H7 (cell line): ENCODE data around the gene TTC27. TPM values are rescaled to one million over a fixed set of nuclear protein-coding genes. Genes with fewer than 3 reads are reported as not detected.

Source experiments
- DNase-seq: peaks from one replicate; pipeline ENCODE4 v3.0.0; 2012
- H3K27me3 ChIP-seq: 2 replicates; pipeline ENCODE4 v1.6.0; 2011; ENCODE audit warnings: mild to moderate bottlenecking, low read length; ENCODE audit not compliant: control insufficient read depth, insufficient read depth
- H3K36me3 ChIP-seq: replicated peaks from 2 replicates; pipeline ENCODE4 v1.5.1; 2011; ENCODE audit warnings: low read length; ENCODE audit not compliant: control insufficient read depth, insufficient read depth
- H3K4me3 ChIP-seq: 2 replicates; pipeline ENCODE4 v1.5.1; 2011; ENCODE audit warnings: low read depth, mild to moderate bottlenecking, control low read depth, low read length, moderate library complexity; ENCODE audit not compliant: insufficient read depth
- total RNA-seq: library from RNA; depleted of rRNA; stranded (reverse); fragments of >200 nt; shearing (Covaris generic); gene quantifications from 2 replicates; pipeline ENCODE4 v1.2.3, GENCODE V29; 2014

The TTC27 gene
- total RNA-seq, 1 experiment from 2014 or later = 20.3 TPM

DNA sequence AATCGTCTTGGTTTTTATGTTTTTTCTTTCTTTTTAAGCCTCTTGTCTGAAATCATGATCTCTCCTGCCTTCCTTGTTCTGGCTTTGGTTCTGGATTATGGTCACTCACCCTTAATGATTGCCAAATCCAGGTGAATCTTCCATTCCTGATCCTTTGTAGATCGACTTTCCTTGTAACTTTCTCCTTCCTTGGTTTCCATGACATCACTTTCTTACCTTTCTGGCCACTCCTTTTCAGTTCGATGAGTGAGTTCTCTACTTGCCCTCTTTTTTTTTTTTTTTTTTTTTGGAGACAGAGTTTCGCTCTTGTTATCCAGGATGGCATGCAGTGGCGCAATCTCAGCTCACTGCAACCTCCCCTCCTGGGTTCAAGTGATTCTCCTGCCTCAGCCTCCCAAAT is 179.8 kb downstream of the TTC27 start:
- no peak for DNase-seq
- H3K27me3 ChIP-seq = no peaks in the 10 kb centered on the region
- H3K4me3 ChIP-seq = no peak overlapping the region
- no peaks in the 10 kb centered on the region for H3K36me3 ChIP-seq

DNA sequence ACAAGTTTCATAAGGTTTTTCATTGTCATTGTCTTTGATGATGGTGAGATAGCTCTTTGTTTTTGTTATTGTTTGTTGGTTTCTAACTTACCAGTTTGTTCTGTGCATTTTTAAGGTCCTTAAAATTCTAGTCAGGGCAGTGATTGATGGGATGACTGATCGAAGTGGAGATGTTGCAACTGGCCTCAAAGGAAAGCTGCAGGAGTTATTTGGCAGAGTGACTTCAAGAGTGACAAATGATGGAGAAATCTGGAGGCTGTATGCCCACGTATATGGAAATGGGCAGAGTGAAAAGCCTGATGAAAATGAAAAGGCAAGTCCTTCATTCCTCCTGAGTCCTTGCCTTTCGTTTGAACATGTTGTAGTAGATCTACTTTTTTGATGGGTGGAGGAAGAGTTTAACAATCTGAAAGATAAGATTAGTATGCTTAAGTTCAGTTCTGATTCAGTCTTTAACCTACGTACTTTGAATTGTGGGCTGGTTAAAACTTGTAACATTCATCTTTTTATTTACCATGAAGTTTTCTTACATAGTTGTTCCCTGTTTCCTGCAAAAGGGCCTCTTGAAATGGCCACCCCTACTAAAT is 183.2 kb downstream of the TTC27 start:
- Histone ChIP-seq H3K4me3 (no peak overlapping the region), H3K36me3 (no peaks in the 10 kb centered on the region), H3K27me3 (no peaks in the 10 kb centered on the region)
- no peak for DNase-seq

DNA sequence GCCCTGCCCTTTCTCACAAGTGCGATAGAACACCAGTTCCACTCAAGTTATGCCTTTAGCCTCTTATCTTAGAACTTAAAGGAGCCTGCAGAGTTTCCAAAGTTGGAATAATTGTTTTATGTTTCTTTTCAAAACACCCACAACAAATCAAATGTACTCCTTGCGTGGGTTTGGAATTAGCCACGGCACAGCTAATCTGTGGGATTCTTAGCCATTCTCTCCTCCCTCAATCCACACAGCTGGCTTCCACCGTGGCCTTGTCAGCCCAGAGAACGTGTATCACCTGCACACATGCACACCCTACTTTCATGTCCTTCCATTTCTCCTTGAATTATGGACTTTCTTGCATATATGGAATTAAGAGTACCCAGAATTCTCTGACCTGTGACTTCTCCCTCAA is 183.8 kb downstream of the TTC27 start:
- Histone ChIP-seq H3K36me3 (no peaks in the 10 kb centered on the region), H3K27me3 (no peaks in the 10 kb centered on the region), H3K4me3 (no peak overlapping the region)
- DNase-seq = no peak

DNA sequence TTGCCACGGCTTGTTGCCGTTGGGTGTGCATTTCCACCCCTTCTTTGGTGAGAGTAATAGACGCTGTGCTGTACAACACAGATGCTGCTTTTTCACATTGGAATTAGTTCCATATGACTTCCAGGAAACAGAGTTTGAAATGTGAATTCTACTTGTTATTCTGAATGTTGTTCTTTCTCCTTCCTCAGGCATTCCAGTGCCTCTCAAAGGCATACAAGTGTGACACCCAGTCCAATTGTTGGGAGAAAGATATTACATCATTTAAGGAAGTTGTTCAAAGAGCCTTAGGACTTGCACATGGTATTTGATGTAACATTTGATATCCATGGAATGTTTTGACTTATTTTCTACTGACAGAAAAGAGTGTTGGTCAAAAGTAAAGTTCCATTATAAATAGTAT is 184.5 kb downstream of the TTC27 start:
- no peak for DNase-seq
- Histone ChIP-seq H3K36me3 (no peaks in the 10 kb centered on the region), H3K27me3 (no peaks in the 10 kb centered on the region), H3K4me3 (no peak overlapping the region)

DNA sequence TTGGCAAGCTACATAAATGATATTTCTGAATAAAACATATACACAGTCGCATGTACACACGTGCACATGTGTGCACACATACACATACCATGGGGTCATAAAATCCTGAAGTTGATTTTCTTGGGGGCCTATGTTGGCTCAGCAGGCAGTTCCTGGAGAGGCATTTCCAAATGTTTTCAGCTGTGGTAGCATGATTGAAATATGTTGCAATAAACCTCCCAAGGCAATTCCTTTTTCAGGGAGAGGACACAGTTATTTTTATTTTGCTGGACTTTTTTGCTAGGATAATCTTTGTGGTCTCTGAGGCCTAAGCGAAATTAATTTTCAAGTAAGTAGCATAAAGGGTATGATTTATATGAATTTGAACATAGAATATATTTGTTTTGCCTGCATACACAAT is 192.2 kb downstream of the TTC27 start:
- Histone ChIP-seq H3K4me3 (no peak overlapping the region), H3K36me3 (no peaks in the 10 kb centered on the region), H3K27me3 (no peaks in the 10 kb centered on the region)
- no peak for DNase-seq

DNA sequence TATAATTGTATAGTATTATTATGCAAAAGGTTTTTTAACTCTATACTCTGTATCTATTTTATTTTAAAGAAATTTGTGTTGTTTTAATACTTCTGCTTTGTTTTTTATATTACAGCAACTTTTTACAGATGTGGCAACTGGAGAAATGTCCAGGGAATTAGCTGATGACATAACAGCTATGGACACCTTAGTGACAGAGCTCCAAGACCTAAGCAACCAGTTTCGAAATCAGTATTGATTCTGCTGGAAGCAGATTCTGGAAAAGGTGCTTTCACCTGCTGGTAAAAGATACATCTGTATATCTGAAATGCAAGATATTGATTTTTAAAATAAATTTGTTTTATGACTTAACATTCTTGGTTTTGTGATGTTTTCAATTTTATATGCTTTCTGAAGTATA is 192.9 kb downstream of the TTC27 start:
- Histone ChIP-seq H3K27me3 (no peaks in the 10 kb centered on the region), H3K36me3 (no peaks in the 10 kb centered on the region), H3K4me3 (no peak overlapping the region)
- DNase-seq = no peak

DNA sequence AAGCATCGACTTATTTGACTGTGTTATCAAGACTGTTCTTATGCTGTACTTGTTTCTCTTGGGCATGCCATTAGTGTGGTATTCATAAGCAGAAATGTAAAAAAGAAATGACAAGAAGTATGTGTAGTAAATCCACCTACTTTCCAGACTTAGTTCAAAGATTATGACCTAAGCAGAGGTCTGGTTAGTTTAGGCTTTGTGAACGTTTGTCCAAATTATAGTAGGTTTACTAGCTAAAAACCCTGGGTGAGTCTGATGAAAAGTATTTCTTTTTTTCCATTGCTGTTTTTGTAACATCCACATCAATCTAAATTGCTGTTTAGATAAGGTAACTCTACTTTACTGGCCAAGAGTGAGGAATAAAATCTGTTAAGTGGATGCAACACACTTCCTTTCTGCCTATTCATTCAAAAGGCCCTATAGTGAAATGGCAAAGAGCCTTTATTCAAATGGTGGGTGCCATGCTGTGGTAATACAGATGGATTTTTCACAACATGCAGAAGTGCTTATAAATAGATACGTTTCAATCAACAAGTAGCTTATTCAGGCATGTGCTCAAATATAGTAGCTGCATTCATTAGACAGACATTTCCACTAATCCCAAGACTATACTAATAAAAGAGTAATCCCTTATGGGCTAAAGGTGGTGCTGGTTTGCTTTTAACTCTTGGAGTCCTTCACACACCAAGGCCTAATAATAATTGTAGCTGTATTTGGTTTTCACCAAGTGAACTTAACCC is 196.4 kb downstream of the TTC27 start:
- no peak for DNase-seq
- no peaks in the 10 kb centered on the region for H3K36me3 ChIP-seq
- no peaks in the 10 kb centered on the region for H3K27me3 ChIP-seq
- H3K4me3 ChIP-seq = no peak overlapping the region

DNA sequence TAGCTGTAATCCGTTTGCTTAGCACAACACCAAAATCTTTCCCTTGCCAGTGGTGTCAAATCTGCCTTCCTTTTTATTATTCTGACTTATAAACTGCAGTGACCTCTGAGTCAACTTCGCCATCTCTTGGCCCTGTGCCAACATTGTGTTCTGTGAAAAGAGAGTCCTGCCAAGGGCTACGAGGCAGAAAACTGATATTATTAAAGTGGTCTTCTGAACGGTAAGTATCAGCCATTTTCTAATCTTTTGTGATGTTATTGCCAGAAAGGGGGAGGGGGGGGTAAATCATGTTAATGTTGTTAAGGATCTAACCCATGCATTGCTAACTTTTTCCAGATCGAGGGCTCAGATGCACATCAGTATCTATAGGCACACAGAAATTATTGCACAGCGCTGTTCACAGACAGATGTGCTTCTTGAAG is 197.5 kb downstream of the TTC27 start:
- no peaks in the 10 kb centered on the region for H3K36me3 ChIP-seq
- no peak overlapping the region for H3K4me3 ChIP-seq
- H3K27me3 ChIP-seq = no peaks in the 10 kb centered on the region
- DNase-seq = no peak

DNA sequence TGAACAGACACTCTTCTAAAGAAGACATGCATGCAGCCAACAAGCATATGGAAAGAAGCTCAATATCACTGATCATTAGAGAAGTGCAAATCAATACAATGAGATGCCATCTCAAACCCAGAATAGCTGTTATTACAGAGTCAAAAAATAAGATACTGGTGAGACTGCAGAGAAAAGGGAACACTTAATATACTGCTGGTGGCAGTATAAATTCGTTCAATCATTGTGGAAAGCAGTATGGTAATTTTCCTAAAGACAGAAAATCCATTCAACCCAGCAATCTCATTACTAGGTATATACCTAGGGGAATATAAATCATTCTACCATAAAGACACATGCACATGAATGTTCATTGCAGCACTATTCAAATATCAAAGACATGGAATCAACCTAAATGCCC is 202.3 kb downstream of the TTC27 start:
- Histone ChIP-seq H3K27me3 (no peaks in the 10 kb centered on the region), H3K36me3 (no peaks in the 10 kb centered on the region), H3K4me3 (no peak overlapping the region)
- no peak for DNase-seq

DNA sequence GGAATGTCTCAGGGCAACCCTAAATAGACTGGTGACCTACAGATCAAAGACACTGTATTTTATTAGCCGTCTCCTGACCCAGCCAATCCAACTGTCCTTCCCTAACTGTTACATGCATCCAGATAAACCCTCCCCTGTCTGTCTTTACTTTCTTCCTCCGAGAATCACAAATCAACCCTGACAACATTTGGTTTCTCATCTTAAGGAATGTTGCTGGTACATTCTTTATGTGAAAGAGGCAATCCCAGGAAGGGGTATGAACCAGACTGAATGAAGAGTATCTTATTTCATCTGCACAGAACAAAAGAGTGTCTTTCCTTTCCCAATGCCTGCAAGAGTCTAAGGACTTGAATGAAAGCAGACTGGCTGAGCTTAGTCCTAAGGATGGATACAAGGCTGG is 205.0 kb downstream of the TTC27 start:
- Histone ChIP-seq H3K27me3 (no peaks in the 10 kb centered on the region), H3K36me3 (no peaks in the 10 kb centered on the region), H3K4me3 (no peak overlapping the region)
- DNase-seq = no peak

DNA sequence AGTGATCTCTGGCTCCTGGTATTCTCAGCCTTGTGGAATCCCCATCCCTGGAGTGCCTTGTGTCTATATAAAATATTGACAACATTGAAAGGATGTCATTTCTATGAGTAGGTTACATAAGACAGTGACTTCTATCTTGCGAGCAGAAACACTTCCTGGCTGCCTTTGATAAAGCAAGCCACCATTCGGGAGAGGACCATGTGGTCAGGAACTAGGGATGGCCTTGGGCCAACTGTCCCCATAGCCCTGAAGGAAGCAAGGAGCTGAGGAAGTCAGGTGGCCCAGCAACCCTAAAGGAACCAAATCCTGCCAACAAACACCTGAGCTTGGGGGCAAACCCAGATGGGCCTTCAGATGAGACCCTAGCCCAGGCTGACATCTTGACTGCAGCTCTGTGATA is 205.9 kb downstream of the TTC27 start:
- no peaks in the 10 kb centered on the region for H3K27me3 ChIP-seq
- no peak overlapping the region for H3K4me3 ChIP-seq
- no peak for DNase-seq
- no peaks in the 10 kb centered on the region for H3K36me3 ChIP-seq

DNA sequence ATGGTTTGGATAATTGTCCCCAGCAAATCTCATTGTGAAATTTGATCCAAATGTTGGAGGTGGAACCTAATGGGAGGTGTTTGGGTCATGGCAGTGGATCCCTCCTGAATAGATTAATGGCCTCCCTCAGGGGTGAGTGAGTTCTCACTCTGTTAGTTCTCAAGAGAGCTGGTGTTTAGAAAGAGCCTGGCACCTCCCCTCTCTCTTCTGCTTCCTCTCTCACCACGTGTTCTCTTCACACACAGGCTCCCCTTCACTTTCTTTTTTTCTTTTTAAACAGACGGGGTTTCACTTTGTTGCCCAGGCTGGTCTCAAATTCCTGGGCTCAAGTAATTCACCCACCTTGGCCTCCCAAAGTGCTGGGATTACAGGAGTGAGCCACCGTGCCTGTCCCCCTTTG is 207.3 kb downstream of the TTC27 start:
- Histone ChIP-seq H3K4me3 (no peak overlapping the region), H3K27me3 (no peaks in the 10 kb centered on the region), H3K36me3 (no peaks in the 10 kb centered on the region)
- no peak for DNase-seq

DNA sequence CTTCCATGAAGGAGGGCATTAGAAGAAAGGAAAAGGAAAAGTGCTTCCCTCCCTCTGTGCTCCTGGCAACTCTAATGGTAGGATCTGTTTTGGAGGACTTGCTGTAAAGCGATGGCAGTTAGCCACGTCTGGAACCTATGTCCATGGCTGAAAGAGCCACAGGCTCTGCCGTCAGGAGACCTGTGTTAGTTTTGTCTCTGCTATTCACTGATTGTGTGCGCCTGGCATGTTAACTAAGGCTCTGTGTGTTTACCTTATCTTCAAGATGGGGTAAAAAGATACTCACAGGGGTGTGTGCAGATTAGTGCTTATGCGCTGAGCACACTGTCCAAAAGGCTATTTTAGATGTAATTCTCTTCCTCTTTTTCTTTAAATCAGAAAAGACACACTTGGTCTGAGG is 209.1 kb downstream of the TTC27 start:
- no peak for DNase-seq
- no peaks in the 10 kb centered on the region for H3K27me3 ChIP-seq
- H3K36me3 ChIP-seq = no peaks in the 10 kb centered on the region
- H3K4me3 ChIP-seq = no peak overlapping the region

DNA sequence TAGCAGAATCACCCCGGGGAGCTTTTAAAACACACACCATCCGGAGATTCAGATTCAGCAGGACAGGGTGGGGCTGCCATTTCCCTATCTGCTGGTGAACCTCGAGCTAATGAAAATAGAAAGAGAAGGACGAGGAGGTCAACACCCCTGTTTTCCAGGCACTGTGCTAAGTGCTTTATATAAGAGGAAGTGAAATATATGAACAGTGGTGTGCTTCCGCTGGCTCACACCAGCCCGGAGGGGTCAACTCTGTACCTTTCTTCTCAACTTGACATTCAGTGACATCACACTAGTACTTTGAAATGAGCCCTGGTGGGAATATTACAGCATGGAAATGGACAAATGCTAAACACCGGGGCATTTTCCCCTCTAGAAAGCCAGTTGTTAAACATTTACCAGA is 210.6 kb downstream of the TTC27 start:
- H3K4me3 ChIP-seq = no peak overlapping the region
- DNase-seq = no peak
- no peaks in the 10 kb centered on the region for H3K36me3 ChIP-seq
- H3K27me3 ChIP-seq = no peaks in the 10 kb centered on the region

DNA sequence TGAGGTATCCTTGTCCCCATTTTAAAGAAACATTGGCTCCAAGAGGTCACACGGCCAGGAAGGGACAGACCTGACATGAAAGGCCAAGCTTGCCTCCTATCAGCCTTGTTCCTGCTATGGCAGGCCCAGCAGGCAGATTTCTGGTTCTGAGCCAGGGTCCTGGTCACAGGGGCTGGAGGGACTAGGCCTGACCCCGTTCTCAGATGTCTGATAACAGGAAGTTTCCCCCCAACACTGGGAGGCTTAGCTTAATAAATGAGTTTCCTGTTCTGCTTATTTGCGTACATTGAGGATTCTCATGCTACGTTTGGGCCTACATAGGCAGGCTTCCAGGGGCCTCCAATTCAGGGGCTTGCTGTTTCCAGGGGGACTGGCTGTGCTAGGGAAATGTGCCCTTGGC is 211.1 kb downstream of the TTC27 start:
- H3K27me3 ChIP-seq = no peaks in the 10 kb centered on the region
- no peaks in the 10 kb centered on the region for H3K36me3 ChIP-seq
- no peak for DNase-seq
- H3K4me3 ChIP-seq = no peak overlapping the region
